HEK293 (cell line): ENCODE results near the gene UGT1A8.
"Not testable (repeated sequence)": the region's sequence is repeated elsewhere in the genome, so short reads cannot be mapped to it uniquely, and the experiment has no call there.

Experiments used
- CTCF ChIA-PET: fragments of 350-600 bp; formaldehyde crosslinking; extraction: SDS; loops from one replicate; lab custom pipeline; 2021; ENCODE audit warnings: antibody characterized with exemption; lab: Yijun Ruan, JAX
- POLR2A ChIA-PET: fragments of 300-600 bp; formaldehyde crosslinking; extraction: SDS; loops from one replicate; lab custom pipeline; 2020; ENCODE audit warnings: antibody characterized with exemption, inconsistent platforms; lab: Yijun Ruan, JAX
- H3K27ac ChIP-seq: fragments of 200-500 bp; sonication (Bioruptor generic); 2 replicates; pipeline ENCODE4 v1.5.1; 2014; ENCODE audit warnings: low read depth, low read length, control low read depth, inconsistent platforms; ENCODE audit errors: extremely low read depth
- H3K36me3 ChIP-seq, 2 experiments: fragments of 200-500 bp in 1 of 2; sonication (Bioruptor generic) in 1 of 2; 1 replicate in 1 of 2; 2 replicates in 1 of 2; pipeline ENCODE4 v1.5.1; 2014 to 2017; ENCODE audit warnings: inconsistent platforms in 2 of 2, low read length in 2 of 2; ENCODE audit not compliant: control insufficient read depth in 2 of 2, insufficient read depth in 1 of 2
- H3K4me1 ChIP-seq: fragments of 200-500 bp; sonication (Bioruptor generic); 2 replicates; pipeline ENCODE4 v1.5.1; 2014; ENCODE audit warnings: mild to moderate bottlenecking, low read length, inconsistent platforms; ENCODE audit not compliant: control insufficient read depth, insufficient read depth
- H3K4me3 ChIP-seq: 2 replicates; pipeline ENCODE4 v1.5.1; 2011; ENCODE audit warnings: low read depth, mild to moderate bottlenecking, control low read depth, low read length, moderate library complexity
- H3K9me3 ChIP-seq: fragments of 200-500 bp; sonication (Bioruptor generic); 2 replicates; pipeline ENCODE4 v1.5.1; 2014; ENCODE audit warnings: low read depth, low read length, inconsistent platforms; ENCODE audit not compliant: control insufficient read depth, insufficient read depth
- HOXD13 ChIP-seq: sonication (generic); formaldehyde crosslinking; IDR thresholded peaks from 2 replicates; pipeline ENCODE4 v1.8.0; 2022; ENCODE audit warnings: missing genetic modification reagents, borderline replicate concordance
- KLF8 ChIP-seq: fragments of 450-650 bp; formaldehyde crosslinking; IDR thresholded peaks from 2 replicates; pipeline ENCODE4 v1.5.1; 2016; ENCODE audit warnings: missing biosample characterization, missing genetic modification characterization
- KLF9 ChIP-seq: fragments of 450-650 bp; formaldehyde crosslinking; IDR thresholded peaks from 2 replicates; pipeline ENCODE4 v1.5.1; 2016; ENCODE audit warnings: missing biosample characterization, missing genetic modification characterization, low read depth
- MZF1 ChIP-seq: fragments of 450-650 bp; formaldehyde crosslinking; IDR thresholded peaks from 2 replicates; pipeline ENCODE4 v1.5.1; 2017; ENCODE audit warnings: missing biosample characterization, missing genetic modification characterization, borderline replicate concordance
- RBAK ChIP-seq: fragments of 450-650 bp; formaldehyde crosslinking; IDR thresholded peaks from 2 replicates; pipeline ENCODE4 v1.5.1; 2016; ENCODE audit warnings: missing biosample characterization, missing genetic modification characterization
- SETDB1 ChIP-seq: IDR thresholded peaks from one replicate; pipeline ENCODE4 v1.6.1; 2017; ENCODE audit warnings: mild to moderate bottlenecking, low read length, moderate library complexity, mixed read lengths; ENCODE audit not compliant: insufficient read length
- TCF7L2 ChIP-seq: IDR thresholded peaks from 2 replicates; pipeline ENCODE4 v1.6.1; 2011; ENCODE audit warnings: low read depth, mild to moderate bottlenecking, inconsistent platforms, low read length, moderate library complexity, borderline replicate concordance
- ZFHX2 ChIP-seq: fragments of 450-650 bp; formaldehyde crosslinking; conservative IDR thresholded peaks from 2 replicates; pipeline ENCODE4 v1.5.1; 2016; ENCODE audit warnings: missing biosample characterization, missing genetic modification characterization
- ZNF114 ChIP-seq: fragments of 450-650 bp; formaldehyde crosslinking; IDR thresholded peaks from 2 replicates; pipeline ENCODE4 v1.5.0; 2017; ENCODE audit warnings: missing biosample characterization, missing genetic modification characterization
- ZNF133 ChIP-seq: fragments of 450-650 bp; formaldehyde crosslinking; IDR thresholded peaks from 2 replicates; pipeline ENCODE4 v1.5.1; 2016; ENCODE audit warnings: missing biosample characterization, missing genetic modification characterization
- ZNF140 ChIP-seq: fragments of 450-650 bp; formaldehyde crosslinking; IDR thresholded peaks from 2 replicates; pipeline ENCODE4 v1.5.1; 2016; ENCODE audit warnings: missing biosample characterization, missing genetic modification characterization
- ZNF335 ChIP-seq: fragments of 450-650 bp; formaldehyde crosslinking; conservative IDR thresholded peaks from 2 replicates; pipeline ENCODE4 v1.5.1; 2016; ENCODE audit warnings: missing biosample characterization, missing genetic modification characterization
- ZNF394 ChIP-seq: fragments of 450-650 bp; formaldehyde crosslinking; IDR thresholded peaks from 2 replicates; pipeline ENCODE4 v1.5.1; 2016; ENCODE audit warnings: missing biosample characterization, missing genetic modification characterization, mild to moderate bottlenecking, moderate library complexity, borderline replicate concordance
- ZNF510 ChIP-seq: fragments of 450-650 bp; formaldehyde crosslinking; IDR thresholded peaks from 2 replicates; pipeline ENCODE4 v1.5.1; 2018; ENCODE audit warnings: mild to moderate bottlenecking, missing genetic modification characterization, missing biosample characterization; ENCODE audit not compliant: insufficient replicate concordance
- ZNF530 ChIP-seq: fragments of 450-650 bp; formaldehyde crosslinking; IDR thresholded peaks from 2 replicates; pipeline ENCODE4 v1.5.1; 2016; ENCODE audit warnings: low read depth, missing biosample characterization, missing genetic modification characterization
- ZNF785 ChIP-seq: fragments of 450-650 bp; formaldehyde crosslinking; IDR thresholded peaks from 2 replicates; pipeline ENCODE4 v1.5.1; 2016; ENCODE audit warnings: missing biosample characterization, missing genetic modification characterization
- ZNF843 ChIP-seq: fragments of 450-650 bp; formaldehyde crosslinking; IDR thresholded peaks from 2 replicates; pipeline ENCODE4 v1.5.1; 2016; ENCODE audit warnings: missing biosample characterization, missing genetic modification characterization
- TF ChIP-seq, protein P1 (sequence below): fragments of 450-650 bp; formaldehyde crosslinking; IDR thresholded peaks from 2 replicates; pipeline ENCODE4 v1.5.1; 2016; ENCODE audit warnings: missing biosample characterization, missing genetic modification characterization
- TF ChIP-seq, protein P2 (sequence below): fragments of 450-650 bp; formaldehyde crosslinking; IDR thresholded peaks from 2 replicates; pipeline ENCODE4 v1.5.1; 2016; ENCODE audit warnings: missing biosample characterization, missing genetic modification characterization
- TF ChIP-seq, protein P3 (sequence below): fragments of 450-650 bp; formaldehyde crosslinking; IDR thresholded peaks from 2 replicates; pipeline ENCODE4 v1.5.1; 2016; ENCODE audit warnings: missing biosample characterization, missing genetic modification characterization

Gene UGT1A8

DNA sequence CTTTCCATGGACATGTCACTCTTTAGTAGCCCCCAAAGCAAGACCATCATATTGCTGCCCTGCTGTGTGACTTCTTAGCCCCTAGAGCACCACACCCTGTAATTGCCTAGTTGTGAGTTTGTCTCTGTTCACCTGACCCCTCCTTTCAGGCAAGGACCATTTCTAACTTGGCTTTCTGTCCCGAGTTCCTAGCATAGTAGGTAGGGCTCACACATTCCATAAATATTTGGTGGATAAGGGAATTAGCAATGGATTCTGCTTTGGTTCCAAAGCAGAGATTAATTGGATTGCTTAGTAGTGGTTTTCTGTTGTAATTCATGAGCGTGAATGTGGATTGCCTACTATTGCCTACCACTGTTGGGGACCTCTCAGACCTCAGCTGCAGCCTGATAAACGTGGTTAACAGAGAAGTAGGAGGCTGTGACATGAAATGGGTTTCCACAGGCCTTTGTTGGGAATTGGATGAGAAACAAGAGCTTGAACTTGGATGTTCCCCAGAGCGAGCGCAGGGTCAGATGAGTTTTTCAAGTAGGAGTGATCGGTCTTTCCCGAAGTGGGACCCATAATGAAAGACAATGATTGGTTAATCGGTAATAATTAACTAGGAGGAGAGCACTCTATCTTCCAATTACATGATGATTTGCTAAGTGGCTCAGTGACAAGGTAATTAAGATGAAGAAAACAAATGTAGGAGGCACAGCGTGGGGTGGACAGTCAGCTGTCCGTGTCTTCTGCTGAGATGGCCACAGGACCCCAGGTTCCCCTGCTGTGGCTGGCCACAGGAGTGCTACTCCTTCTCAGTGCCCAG lies 129.2 kb downstream of the UGT1A8 start:
- Histone ChIP-seq H3K27ac (no peak overlapping the region), H3K9me3 (no peaks in the 10 kb centered on the region), H3K4me3 (no peak overlapping the region), H3K36me3 (no peaks in the 10 kb centered on the region), H3K4me1 (no peaks in the 10 kb centered on the region)
- ChIA-PET POLR2A (no interaction called here), CTCF (no interaction called here)
- TF ChIP-seq ZNF843 (tag by site-specific recombination) (no peak), ZNF114 (no peak), MZF1 (tag by site-specific recombination) (no peak), ZNF510 (no peak)
- TF ChIP-seq, protein P1, sequence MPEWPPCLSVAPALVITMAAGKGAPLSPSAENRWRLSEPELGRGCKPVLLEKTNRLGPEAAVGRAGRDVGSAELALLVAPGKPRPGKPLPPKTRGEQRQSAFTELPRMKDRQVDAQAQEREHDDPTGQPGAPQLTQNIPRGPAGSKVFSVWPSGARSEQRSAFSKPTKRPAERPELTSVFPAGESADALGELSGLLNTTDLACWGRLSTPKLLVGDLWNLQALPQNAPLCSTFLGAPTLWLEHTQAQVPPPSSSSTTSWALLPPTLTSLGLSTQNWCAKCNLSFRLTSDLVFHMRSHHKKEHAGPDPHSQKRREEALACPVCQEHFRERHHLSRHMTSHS (tag by site-specific recombination) = no peak

DNA sequence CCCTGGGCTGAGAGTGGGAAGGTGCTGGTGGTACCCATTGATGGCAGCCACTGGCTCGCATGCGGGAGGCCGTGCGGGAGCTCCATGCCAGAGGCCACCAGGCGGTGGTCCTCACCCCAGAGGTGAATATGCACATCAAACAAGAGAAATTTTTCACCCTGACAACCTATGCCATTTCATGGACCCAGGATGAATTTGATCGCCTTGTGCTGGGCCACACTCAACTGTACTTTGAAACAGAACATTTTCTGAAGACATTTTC lies 129.8 kb downstream of the UGT1A8 start:
- Histone ChIP-seq H3K4me1 (no peaks in the 10 kb centered on the region), H3K27ac (no peak overlapping the region), H3K9me3 (no peaks in the 10 kb centered on the region), H3K4me3 (no peak overlapping the region), H3K36me3 (no peaks in the 10 kb centered on the region)
- POLR2A ChIA-PET = no interaction called here
- TF ChIP-seq HOXD13 = no peak
- no peak for TF ChIP-seq ZNF530 (tag by site-specific recombination)
- TF ChIP-seq ZNF140 (tag by site-specific recombination) = no peak
- no peak for TF ChIP-seq ZNF335 (tag by site-specific recombination)
- TF ChIP-seq ZNF394 (tag by site-specific recombination) = no peak
- TF ChIP-seq, protein P2, sequence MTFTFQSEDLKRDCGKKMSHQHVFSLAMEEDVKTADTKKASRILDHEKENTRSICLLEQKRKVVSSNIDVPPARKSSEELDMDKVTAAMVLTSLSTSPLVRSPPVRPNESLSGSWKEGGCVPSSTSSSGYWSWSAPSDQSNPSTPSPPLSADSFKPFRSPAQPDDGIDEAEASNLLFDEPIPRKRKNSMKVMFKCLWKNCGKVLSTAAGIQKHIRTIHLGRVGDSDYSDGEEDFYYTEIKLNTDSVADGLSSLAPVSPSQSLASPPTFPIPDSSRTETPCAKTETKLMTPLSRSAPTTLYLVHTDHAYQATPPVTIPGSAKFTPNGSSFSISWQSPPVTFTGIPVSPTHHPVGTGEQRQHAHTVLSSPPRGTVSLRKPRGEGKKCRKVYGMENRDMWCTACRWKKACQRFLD = no peak
- TF ChIP-seq KLF8 = no peak
- no peak for TF ChIP-seq ZNF133 (tag by site-specific recombination)
- no peak for TF ChIP-seq ZFHX2 (tag by site-specific recombination)
- TF ChIP-seq TCF7L2 = no peak
- no peak for TF ChIP-seq ZNF785 (tag by site-specific recombination)
- TF ChIP-seq, protein P3, sequence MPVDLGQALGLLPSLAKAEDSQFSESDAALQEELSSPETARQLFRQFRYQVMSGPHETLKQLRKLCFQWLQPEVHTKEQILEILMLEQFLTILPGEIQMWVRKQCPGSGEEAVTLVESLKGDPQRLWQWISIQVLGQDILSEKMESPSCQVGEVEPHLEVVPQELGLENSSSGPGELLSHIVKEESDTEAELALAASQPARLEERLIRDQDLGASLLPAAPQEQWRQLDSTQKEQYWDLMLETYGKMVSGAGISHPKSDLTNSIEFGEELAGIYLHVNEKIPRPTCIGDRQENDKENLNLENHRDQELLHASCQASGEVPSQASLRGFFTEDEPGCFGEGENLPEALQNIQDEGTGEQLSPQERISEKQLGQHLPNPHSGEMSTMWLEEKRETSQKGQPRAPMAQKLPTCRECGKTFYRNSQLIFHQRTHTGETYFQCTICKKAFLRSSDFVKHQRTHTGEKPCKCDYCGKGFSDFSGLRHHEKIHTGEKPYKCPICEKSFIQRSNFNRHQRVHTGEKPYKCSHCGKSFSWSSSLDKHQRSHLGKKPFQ (tag by site-specific recombination) = no peak
- no peak for TF ChIP-seq KLF9 (tag by site-specific recombination)
- no peak for TF ChIP-seq RBAK
- CTCF ChIA-PET = no interaction called here

DNA sequence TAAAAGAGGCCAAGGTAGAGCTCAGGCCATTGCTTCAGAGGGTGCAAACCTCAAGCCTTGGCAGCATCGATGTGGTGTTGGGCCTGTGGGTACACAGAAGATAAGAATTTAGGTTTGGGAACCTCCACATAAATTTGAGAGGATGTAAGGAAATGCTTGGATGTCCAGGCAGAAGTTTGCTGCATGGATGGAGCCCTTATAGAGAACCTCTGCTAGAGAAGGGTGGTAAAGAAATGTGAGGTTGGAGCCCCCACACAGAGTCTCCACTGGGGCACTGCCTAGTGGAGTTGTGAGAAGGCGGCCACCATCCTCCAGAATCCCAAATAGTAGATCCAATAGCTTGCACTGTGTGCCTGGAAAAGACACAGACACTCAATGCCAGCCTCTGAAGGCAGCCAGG lies 133.3 kb downstream of the UGT1A8 start:
- H3K9me3 ChIP-seq, H3K4me1 ChIP-seq, POLR2A ChIA-PET, H3K4me3 ChIP-seq, H3K36me3 ChIP-seq, H3K27ac ChIP-seq: not testable (repeated sequence)
- CTCF ChIA-PET = interaction anchor here (0.6 to 0.7 kb wide), 2 partner anchors 303 to 371 kb away, joined by 3 to 4 read pairs; no protein-coding TSS in a partner anchor
- peak; percentile 76 for TF ChIP-seq SETDB1

DNA sequence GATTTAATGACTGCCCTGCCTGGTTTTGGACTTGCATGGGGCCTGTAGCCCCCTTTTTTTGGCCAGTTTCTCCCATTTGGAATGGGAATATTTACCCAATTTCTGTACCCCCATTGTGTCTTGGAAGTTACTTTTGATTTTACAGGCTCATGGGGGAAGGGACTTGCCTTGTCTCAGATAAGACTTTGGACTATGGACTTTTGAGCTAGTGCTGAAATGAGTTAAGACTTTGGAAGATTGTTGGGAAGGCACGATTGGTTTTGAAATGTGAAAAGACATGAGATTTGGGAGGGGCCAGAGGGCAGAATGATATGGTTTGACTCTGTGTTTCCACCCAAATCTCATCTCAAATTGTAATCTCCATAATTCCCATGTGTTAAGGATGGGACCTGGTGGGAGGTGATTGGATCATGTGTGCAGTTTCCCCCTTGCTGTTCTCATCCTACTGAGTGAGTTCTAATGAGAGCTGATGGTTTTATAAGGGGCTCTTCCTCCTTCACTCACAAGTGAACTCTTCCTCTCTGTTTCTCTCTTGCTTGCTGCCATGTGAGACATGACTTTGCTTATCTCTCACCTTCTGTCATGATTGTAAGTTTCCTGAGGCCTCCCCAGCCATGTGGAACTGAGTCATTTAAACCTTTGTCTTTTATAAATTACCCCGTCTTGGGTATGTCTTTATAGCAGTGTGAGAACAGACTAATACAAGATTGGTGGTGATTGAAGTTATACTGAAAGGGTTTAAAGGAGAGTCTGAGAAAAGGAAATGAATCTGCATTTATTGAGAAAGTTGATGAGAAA lies 134.0 kb downstream of the UGT1A8 start:
- CTCF ChIA-PET = interaction anchor here (0.6 to 0.7 kb wide), 2 partner anchors 303 to 371 kb away, joined by 3 to 4 read pairs; no protein-coding TSS in a partner anchor
- H3K4me3 ChIP-seq = not testable (repeated sequence)

More for the DNA sequence above, 134.0 kb downstream of the UGT1A8 start:
- H3K9me3 ChIP-seq, H3K36me3 ChIP-seq, POLR2A ChIA-PET, H3K27ac ChIP-seq, H3K4me1 ChIP-seq: not testable (repeated sequence)
